Endothelial cell of umbilical vein (primary cell): ENCODE data around the gene PRMT9. TPM values are rescaled to one million over a fixed set of nuclear protein-coding genes. Genes with fewer than 3 reads are reported as not detected.

Source experiments
- BruUV-seq: library from RNA; stranded (reverse); fragments of 400-500 nt; replicated peaks from 2 replicates; lab custom pipeline; 2021; lab: Mats Ljungman, UMichigan
- CTCF ChIA-PET: fragments of 300-600, 350-600 bp; sonication (Branson Sonifier 250); formaldehyde crosslinking; loops from one replicate; lab custom pipeline; 2021; ENCODE audit warnings: antibody characterized with exemption, inconsistent platforms; lab: Charles Lee
- POLR2A ChIA-PET: fragments of 300-600, 350-600 bp; sonication (Branson Sonifier 250); formaldehyde crosslinking; loops from one replicate; lab custom pipeline; 2021; ENCODE audit warnings: antibody characterized with exemption, inconsistent platforms; lab: Charles Lee
- DNase-seq: peaks from one replicate; pipeline ENCODE4 v3.0.0-alpha.2; 2011; ENCODE audit warnings: low read depth, low spot score
- FAIRE-seq: peaks from 2 replicates; lab custom pipeline; 2011; peaks lifted over from hg19 to GRCh38; lab: Jason Lieb, UNC
- H2AFZ ChIP-seq: 2 replicates; pipeline ENCODE4 v1.6.0; 2012; ENCODE audit warnings: low read depth, low read length, control low read depth, inconsistent platforms
- H3K27ac ChIP-seq: 2 replicates; pipeline ENCODE4 v1.5.1; 2011; ENCODE audit warnings: low read depth, mild to moderate bottlenecking, control low read depth, low read length, moderate library complexity; ENCODE audit not compliant: insufficient read depth
- H3K27me3 ChIP-seq, 2 experiments: 2 replicates each; pipeline versions ENCODE4 v1.6.0 to v1.6.1; 2011; ENCODE audit warnings: low read length in 2 of 2, mixed read lengths in 1 of 2; ENCODE audit not compliant: control insufficient read depth in 2 of 2, insufficient read depth in 2 of 2
- H3K36me3 ChIP-seq, 2 experiments: 2 replicates in 1 of 2; 3 replicates in 1 of 2; pipeline ENCODE4 v1.5.1; 2011; ENCODE audit warnings: low read length in 2 of 2, mild to moderate bottlenecking in 1 of 2, moderate library complexity in 1 of 2; ENCODE audit not compliant: control insufficient read depth in 2 of 2, insufficient read depth in 2 of 2; ENCODE audit errors: extremely low read depth in 1 of 2
- H3K4me1 ChIP-seq: 3 replicates; pipeline ENCODE4 v1.5.1; 2011; ENCODE audit warnings: mild to moderate bottlenecking, low read length; ENCODE audit not compliant: control insufficient read depth, insufficient read depth; ENCODE audit errors: extremely low read depth
- H3K4me2 ChIP-seq: 2 replicates; pipeline ENCODE4 v1.6.1; 2011; ENCODE audit warnings: low read length, control low read depth, mixed read lengths; ENCODE audit not compliant: insufficient read depth
- H3K4me3 ChIP-seq, 3 experiments: fragments of 200-600 bp in 1 of 3; sonication (generic), shearing (Covaris generic) in 1 of 3; replicated peaks in 1 of 3; 2 replicates each; pipeline ENCODE4 v1.5.1; 2011 to 2016; ENCODE audit warnings: control low read depth in 3 of 3, low read length in 3 of 3, mild to moderate bottlenecking in 2 of 3, inconsistent platforms in 1 of 3, low read depth in 1 of 3, moderate library complexity in 1 of 3; ENCODE audit not compliant: insufficient read depth in 1 of 3
- H3K79me2 ChIP-seq: 2 replicates; pipeline ENCODE4 v1.6.0; 2012; ENCODE audit warnings: low read length, inconsistent platforms; ENCODE audit not compliant: control insufficient read depth, insufficient read depth
- H3K9ac ChIP-seq: replicated peaks from 2 replicates; pipeline ENCODE3; 2011; ENCODE audit warnings: low read length, control low read depth; ENCODE audit not compliant: insufficient read depth; ENCODE audit errors: extremely low read depth
- H3K9me1 ChIP-seq: replicated peaks from 3 replicates; pipeline ENCODE4 v1.6.0; 2011; ENCODE audit warnings: mild to moderate bottlenecking, low read length; ENCODE audit not compliant: control insufficient read depth, insufficient read depth; ENCODE audit errors: extremely low read depth
- H3K9me3 ChIP-seq: replicated peaks from 2 replicates; pipeline ENCODE4 v1.5.1; 2012; ENCODE audit warnings: low read length, inconsistent platforms; ENCODE audit not compliant: control insufficient read depth, insufficient read depth
- H4K20me1 ChIP-seq: replicated peaks from 2 replicates; pipeline ENCODE3; 2011; ENCODE audit warnings: mild to moderate bottlenecking, low read length; ENCODE audit not compliant: control insufficient read depth, insufficient read depth; ENCODE audit errors: extremely low read depth
- CTCF ChIP-seq, 2 donors: IDR thresholded peaks; 1 replicate in 1 of 2; 2 replicates in 1 of 2; pipeline ENCODE4 v1.5.1; 2011; ENCODE audit warnings: low read length in 2 of 2, mild to moderate bottlenecking in 2 of 2, moderate library complexity in 2 of 2, control low read depth in 1 of 2, inconsistent platforms in 1 of 2, low read depth in 1 of 2; ENCODE audit not compliant: insufficient read depth in 1 of 2; ENCODE audit errors: extremely low read depth in 1 of 2
- EZH2 ChIP-seq: IDR thresholded peaks from 2 replicates; pipeline ENCODE4 v1.6.1; 2012; ENCODE audit warnings: borderline replicate concordance, low read depth, mild to moderate bottlenecking, moderate library complexity, low read length, inconsistent platforms; ENCODE audit not compliant: severe bottlenecking
- FOS ChIP-seq: IDR thresholded peaks from 2 replicates; pipeline ENCODE4 v1.6.1; 2011; ENCODE audit warnings: mild to moderate bottlenecking, low read length, moderate library complexity, borderline replicate concordance; ENCODE audit not compliant: insufficient read depth
- GATA2 ChIP-seq: IDR thresholded peaks from 2 replicates; pipeline ENCODE4 v1.7.0; 2011; ENCODE audit warnings: low read depth, mild to moderate bottlenecking, moderate library complexity, mixed read lengths, low read length; ENCODE audit not compliant: insufficient read length, insufficient read depth
- JUN ChIP-seq: IDR thresholded peaks from 2 replicates; pipeline ENCODE4 v1.6.1; 2011; ENCODE audit warnings: borderline replicate concordance, low read depth; ENCODE audit not compliant: insufficient read length, insufficient read depth
- MAX ChIP-seq: IDR thresholded peaks from 2 replicates; pipeline ENCODE4 v1.6.1; 2011; ENCODE audit not compliant: insufficient read depth, insufficient read length
- MYC ChIP-seq: IDR thresholded peaks from one replicate; pipeline ENCODE4 v1.6.1; 2011; ENCODE audit warnings: mild to moderate bottlenecking, low read depth, low read length
- POLR2A ChIP-seq: IDR thresholded peaks from 2 replicates; pipeline ENCODE4 v1.6.1; 2012; ENCODE audit warnings: low read depth, mild to moderate bottlenecking, control low read depth, low read length
- POLR2AphosphoS5 ChIP-seq: IDR thresholded peaks from 2 replicates; pipeline ENCODE4 v1.6.1; 2012; ENCODE audit warnings: low read depth, mild to moderate bottlenecking, control low read depth, low read length, moderate library complexity; ENCODE audit not compliant: insufficient read depth
- dilution Hi-C: fragments of 300-500 bp; cut with MboI; formaldehyde crosslinking; loops from one replicate; pipeline ENCODE4 v1.15.0; 2019; ENCODE audit warnings: low sequenced_read_pairs; ENCODE audit not compliant: extremely low pct_ligation_motif_present
- intact Hi-C: fragments of 100-400 bp; cut with micrococcal nuclease; formaldehyde crosslinking; loops from one replicate; pipeline ENCODE4 v1.10.0; 2022
- polyA plus RNA-seq, 4 experiments: library from polyadenylated mRNA; depleted of rRNA in 3 of 4; stranded (reverse) in 3 of 4; unstranded in 1 of 4; fragments of >200 nt; gene quantifications; 2 replicates each; pipeline versions ENCODE4 v1.2.1 to v1.2.3, GENCODE V29; 2011 to 2012; ENCODE audit warnings: missing spikeins in 1 of 4
- total RNA-seq: library from RNA; stranded (reverse); gene quantifications from 2 replicates; pipeline ENCODE4 v1.2.3, GENCODE V29; 2021

The PRMT9 gene
- total and polyA plus RNA-seq, 2 donors (not counting 3 experiments of a cell fraction or from before 2014, with no cell fraction given): 3.2 to 9.0 TPM

GRCh38 chr4:147635348-147635747, 48.6 kb downstream of the PRMT9 start:
- DNase-seq (no peak), FAIRE-seq (no peak)
- no peaks in the 10 kb centered on the region for H3K9me1 ChIP-seq
- no peak overlapping the region for H2AFZ ChIP-seq
- no peak overlapping the region for H3K4me3 ChIP-seq
- H3K36me3 ChIP-seq: peaks cover 6 to 18% of the 10 kb centered on the region in 2 experiments
- intact Hi-C loops: no loop called here
- no peak overlapping the region for H3K9ac ChIP-seq
- CTCF ChIA-PET: no interaction called here
- H4K20me1 ChIP-seq: no peaks in the 10 kb centered on the region
- H3K27me3 ChIP-seq: no peaks in the 10 kb centered on the region
- POLR2A ChIA-PET: no interaction called here
- dilution Hi-C loops: no loop called here
- BruUV-seq: no TSS peak
- H3K4me2 ChIP-seq: no peak overlapping the region
- H3K4me1 ChIP-seq: no peaks in the 10 kb centered on the region
- no peak for TF ChIP-seq FOS
- TF ChIP-seq MYC: no peak
- TF ChIP-seq POLR2AphosphoS5: no peak
- no peak for TF ChIP-seq JUN
- no peak for TF ChIP-seq MAX
- no peak for TF ChIP-seq EZH2
- no peak for TF ChIP-seq CTCF (IDR thresholded peaks at IDR 0.05; ENCODE audit: extremely low read depth in 1 of 2, insufficient read depth in 1 of 2, low read depth in 1 of 2, low read length in 2 of 2)
- TF ChIP-seq GATA2: no peak
- no peak for TF ChIP-seq POLR2A
- H3K9me3 ChIP-seq: no peaks in the 10 kb centered on the region
- no peak overlapping the region for H3K27ac ChIP-seq
- H3K79me2 ChIP-seq: no peaks in the 10 kb centered on the region
